Retinal pigment epithelial cell (primary cell): ENCODE results near the gene ANKS1A.

Source experiments
- DNase-seq: peaks from one replicate; pipeline ENCODE4 v3.0.0-alpha.2; 2010; ENCODE audit warnings: low read depth
- H3K4me3 ChIP-seq: 2 replicates; pipeline ENCODE4 v1.5.1; 2011; ENCODE audit warnings: mild to moderate bottlenecking, low read length, control low read depth, moderate library complexity
- CTCF ChIP-seq: conservative IDR thresholded peaks from 2 replicates; pipeline ENCODE4 v1.5.1; 2011; ENCODE audit warnings: low read depth, low read length, control low read depth, inconsistent platforms

The ANKS1A gene

GRCh38 chr6:35047265-35048011 is 158.4 kb downstream of the ANKS1A start:
- H3K4me3 ChIP-seq: no peak overlapping the region
- peak; percentile 66 for DNase-seq
- TF ChIP-seq CTCF: no peak

- no peak overlapping the region for H3K4me3 ChIP-seq
- TF ChIP-seq CTCF: no peak
- DNase-seq: no peak
Measured at GRCh38 chr6:35048031-35048613, 159.1 kb downstream of the ANKS1A start.

GRCh38 chr6:35048631-35049083 is 159.6 kb downstream of the ANKS1A start:
- TF ChIP-seq CTCF: peak; percentile 55
- H3K4me3 ChIP-seq: no peak overlapping the region
- peak; percentile 81 for DNase-seq

- no peak for TF ChIP-seq CTCF
- DNase-seq: no peak
- H3K4me3 ChIP-seq: no peak overlapping the region
Measured at GRCh38 chr6:35049156-35049735, 160.2 kb downstream of the ANKS1A start.

GRCh38 chr6:35049900-35050756 is 161.1 kb downstream of the ANKS1A start:
- no peak for DNase-seq
- TF ChIP-seq CTCF: no peak
- H3K4me3 ChIP-seq: no peak overlapping the region

GRCh38 chr6:35050757-35051330 is 161.8 kb downstream of the ANKS1A start:
- TF ChIP-seq CTCF: no peak
- no peak for DNase-seq
- H3K4me3 ChIP-seq: no peak overlapping the region
